Dedifferentiated amniotic fluid mesenchymal stem cell (primary cell): Measurements from ENCODE around the gene FKBP1A.

ENCODE experiments used
- DNase-seq: peaks from one replicate; pipeline ENCODE4 v3.0.0-alpha.2; 2016; ENCODE audit errors: extremely low spot score

FKBP1A gene

DNA sequence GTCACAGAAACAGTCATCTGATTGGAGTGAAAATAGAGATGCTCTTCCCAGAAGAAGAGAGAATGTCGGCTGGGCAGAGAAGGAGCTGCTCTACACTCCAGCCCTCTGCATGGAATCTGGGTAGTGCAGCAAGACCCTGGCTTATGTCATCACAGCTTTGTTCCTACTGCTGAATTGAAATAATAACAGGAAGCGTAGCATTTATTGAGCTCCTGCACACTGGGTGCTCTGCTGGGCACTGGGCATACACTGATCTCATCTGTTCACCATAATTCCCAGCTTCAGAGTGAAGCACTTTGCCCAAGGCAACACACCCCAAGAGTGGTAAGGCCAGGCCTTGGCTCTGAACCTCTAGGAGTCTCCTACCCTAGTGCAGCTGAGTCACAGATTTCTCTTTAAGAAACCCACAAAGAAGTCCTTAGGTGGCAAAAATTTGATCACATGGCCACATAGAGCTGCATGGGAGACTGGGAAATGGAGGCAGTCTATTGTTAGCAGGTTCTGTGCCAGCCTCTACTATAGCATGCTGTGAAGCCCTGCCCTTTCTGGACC lies 60.0 kb downstream of the FKBP1A start:
- no peak for DNase-seq

DNA sequence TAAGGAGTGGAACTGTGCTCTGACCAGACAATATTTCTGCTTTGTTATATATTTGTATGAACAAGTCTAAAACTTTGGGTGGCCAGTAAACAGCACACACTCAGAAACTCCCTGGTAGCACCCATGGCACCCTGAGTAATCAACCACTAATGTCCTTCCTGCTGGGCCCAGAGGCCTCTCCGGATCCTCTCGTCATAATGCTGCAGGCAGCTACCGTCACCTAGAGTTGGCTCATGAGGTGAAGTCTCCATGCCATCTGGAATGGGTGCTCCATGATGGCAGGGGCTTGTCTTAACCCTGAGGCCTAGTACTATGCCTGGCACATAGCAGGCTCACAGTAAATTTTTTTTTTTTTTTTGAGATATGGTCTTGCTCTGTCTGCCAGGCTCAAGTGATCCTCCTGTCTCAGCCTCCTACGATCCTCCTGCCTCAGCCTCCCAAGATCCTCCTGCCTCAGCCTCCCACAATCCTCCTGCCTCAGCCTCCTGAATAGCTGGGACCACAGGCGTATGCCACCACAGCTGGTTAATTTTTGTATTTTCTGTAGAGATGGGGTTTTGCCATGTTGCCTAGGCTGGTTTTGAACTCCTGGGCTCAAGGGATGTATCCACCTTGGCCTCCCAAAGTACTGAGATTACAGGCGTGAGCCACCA lies 60.9 kb downstream of the FKBP1A start:
- DNase-seq, result no peak

DNA sequence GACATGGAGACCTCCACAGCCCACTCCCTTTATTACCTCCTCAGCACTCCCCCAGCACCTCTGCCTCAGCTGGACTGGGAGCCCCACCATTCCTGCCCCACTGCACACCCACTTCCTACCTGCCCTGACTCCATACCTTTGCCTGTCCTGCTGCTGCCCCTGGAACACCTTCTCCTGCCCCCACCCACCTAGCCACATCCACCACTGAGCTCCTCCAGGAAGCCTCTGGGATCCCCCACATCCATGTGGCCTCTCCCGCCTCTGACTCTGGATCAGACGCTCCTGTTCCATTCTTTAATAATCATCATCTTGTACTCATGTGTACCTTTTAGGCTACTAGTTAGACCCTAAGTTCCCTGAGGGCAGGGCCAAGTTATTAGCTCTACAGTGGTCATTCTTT lies 61.8 kb downstream of the FKBP1A start:
- DNase-seq, result no peak

DNA sequence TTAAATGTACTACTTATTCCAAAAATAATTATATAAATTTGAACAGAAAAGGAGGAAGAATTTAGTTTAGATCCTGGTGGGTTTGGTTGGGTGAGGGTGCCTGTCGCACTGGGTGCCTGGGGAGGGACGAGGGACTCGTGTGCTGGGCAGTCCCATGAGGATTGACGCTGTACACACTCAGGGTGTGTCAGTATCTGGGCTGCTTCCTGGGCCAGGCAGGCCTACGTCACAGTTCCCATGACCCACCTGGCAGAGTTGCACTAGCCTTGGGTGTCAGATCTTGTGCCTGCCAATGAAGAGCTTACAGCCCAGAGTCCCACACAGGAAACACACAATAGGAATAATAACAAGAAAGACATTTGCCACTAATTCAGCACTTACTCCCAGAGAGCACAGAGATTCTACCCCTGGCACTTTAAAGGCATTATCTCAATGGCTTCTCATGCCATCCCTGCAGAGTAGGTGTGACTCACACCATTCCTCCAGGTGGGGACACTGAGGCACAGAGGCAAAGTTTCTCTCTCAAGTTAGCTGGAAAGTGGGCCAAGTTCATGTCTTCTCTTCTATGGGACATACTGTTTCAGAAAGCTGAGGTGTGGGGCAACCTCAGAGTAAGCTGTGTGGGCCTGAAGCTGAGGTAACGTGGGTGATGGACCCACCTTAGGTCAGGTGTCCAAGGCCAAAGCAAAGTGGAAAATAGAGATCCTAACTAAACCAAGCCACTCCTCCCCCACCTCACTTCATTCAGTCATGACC lies 62.6 kb downstream of the FKBP1A start:
- no peak for DNase-seq

DNA sequence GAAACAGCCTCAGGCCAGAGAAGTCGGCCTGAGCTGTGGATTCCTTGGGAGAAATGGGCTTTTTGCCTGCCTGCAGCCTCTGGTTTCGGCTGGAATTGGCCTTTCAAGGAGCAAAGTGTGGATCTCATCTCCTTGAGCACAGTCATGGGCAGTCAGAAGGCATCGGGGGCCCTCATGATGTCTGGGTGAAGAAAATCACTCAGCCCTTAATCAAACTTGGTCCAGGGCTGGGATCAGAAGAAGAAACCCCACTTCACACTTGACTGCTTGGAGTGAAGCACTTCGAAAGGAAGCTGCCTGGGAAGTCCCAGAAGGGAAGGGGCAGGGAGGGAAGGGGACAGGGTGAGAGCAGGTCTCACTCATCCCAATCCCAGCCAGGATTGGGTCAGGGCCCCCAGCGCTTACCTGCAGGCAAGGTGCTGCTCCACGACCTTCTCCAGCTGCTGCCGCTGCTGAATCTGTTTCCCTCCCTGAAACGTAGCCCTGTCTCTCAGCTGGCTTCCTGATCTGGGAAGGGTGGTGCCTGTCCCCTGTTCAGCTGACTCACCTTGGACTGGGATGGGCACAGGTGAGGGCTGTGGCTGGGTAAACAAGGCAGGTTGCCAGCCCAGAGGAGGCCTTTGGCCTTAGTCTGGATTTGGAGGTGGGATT lies 64.0 kb downstream of the FKBP1A start, which contains the start of gene SDCBP2:
SDCBP2 (minus strand) TSS at position 460 of the 651 bp plus-strand sequence. CDS start 8,723 bp downstream, outside the sequence.
- no peak for DNase-seq

DNA sequence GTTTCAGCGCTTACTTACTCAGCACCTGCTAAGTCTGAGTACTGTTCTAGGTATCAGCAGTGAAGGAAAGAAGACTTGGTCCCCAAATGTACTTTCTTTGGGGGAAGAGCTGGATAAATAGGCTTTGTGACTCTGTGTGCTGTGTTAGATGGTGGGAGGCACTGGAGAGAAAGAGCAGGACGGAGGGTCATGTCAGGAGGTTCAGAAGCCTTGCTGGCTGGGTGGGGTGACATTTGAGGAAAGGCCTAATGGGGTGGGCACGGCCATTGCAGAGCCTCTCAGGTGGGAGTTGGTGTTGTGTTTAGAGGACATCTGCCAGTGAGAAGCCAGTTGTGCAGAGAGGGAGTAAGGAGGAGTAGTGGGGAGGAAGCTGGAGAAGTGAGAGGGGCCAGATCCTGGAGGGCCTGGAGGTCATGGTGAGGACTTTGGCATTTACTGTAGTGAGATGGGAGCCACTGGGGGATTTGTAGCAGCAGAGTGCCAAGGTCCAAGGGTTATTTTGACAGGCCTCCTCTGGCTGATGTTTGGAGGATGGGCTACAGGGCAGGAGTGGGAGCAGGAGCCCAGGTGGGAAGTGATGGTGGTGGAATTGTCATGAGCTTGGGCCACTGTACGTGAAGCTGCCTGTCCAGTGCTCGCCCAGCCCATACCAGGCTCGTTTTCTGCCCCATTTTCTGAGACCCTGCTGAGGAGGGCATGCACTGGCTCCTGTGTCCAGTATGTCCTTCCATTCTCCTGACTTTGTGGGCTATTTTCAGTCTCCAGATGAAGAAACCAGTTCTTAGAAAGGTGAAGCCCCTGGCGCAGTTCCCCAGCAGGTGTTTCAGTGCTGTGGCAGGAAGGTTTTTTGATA lies 64.8 kb downstream of the FKBP1A start:
- DNase-seq, result no peak

DNA sequence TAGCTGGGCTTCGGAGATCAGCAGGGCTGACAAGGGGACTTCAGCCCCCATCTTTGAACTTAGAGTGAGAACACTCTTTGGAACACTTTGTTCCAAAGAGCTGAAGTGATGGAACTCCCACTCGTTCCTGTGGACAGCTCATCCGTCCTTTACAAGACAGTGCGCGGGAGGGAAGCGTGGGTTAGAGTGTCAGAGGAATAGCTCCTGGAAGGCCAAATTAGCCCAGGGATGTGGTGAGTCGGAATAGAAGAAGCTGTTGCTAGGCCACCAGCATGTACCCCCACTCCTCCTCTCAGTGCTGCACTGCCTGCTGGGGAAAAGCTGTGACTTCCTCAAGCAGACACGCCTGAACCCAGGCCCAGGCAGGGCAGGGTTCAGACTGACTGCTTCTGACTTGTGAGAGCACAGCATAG lies 65.6 kb downstream of the FKBP1A start:
- no peak for DNase-seq

DNA sequence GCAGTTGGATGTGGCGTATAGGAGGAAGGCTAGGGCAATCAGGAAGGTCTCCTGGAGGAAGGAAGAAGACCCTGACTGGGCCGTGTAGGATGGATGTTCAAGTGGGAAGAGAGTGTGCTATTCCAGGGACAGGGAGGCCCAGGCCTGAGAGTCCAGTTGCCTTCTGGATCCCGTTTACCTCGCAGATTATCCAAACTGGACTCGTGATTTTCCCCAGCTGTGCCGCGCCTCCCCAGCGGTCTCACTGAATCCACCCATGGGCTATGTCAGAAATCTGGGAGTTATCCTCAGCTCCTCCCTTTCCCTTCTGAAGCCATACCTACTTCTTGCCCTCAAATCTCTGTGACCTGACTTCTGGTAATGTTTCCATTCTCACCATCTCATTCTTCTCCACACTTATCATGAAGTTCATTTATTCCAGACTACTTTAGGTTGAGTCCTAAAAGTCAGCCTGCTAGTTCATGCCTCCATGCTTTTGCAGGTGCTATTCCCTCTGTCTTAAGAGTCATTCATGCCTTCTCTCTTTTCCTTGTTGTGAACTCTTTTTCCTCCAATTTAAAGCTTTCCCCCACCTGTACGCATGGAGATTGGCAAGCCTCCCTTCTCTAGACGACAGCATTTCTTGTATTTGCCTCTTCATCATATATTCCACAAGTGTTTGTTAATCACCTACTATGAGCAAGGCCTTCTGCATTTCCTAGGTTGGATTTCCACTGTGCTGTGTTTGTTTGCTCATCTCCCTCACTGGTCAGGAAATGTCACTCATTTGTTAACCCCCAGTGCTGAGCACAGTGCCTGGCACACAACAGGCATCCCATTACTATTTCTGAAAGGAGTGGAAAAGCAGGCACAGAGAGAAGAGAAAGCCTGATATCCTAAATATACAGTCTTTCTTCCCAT lies 66.6 kb downstream of the FKBP1A start:
- no peak for DNase-seq

DNA sequence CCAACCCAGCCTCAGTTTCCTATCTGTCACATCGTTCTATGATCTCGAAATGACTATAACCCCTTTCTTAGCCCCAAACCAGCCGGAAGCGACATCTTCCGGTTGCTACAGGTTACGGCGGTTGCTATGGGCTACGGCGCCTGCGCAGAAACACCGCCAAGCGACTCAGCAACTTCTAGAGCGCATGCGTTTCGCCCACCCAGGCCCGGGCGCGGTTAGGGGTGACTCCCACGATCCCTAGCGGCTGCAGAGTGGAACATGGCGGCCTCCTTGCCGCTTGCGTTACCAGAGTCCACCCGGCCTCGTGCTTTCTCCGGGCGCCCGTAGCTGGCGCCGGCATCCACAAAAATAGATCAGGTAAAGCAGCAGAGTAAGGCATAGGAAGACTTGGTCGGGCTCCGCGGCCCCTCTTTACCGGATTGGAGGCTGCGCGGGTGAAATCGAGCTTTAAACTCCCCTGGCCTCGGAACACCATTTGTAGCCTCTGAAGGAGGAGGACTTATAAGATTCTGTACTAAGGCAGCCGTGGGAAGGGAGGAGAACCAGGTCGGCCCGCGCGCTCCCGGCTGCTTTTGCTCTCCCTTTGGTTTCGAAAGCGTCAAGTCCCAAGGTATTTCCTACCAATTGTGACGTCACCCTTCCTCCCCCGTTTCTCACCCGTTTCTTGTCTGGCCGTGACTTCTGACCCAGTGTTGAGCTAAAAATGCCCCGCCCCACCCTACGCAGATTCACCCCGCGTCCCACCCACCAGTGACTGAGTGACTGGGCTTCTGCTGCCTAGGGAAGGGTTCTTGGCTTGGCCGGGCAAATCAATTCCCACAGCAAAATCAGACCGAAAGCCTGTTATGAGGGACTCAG lies 67.5 kb downstream of the FKBP1A start:
- DNase-seq, result peak; percentile 97

DNA sequence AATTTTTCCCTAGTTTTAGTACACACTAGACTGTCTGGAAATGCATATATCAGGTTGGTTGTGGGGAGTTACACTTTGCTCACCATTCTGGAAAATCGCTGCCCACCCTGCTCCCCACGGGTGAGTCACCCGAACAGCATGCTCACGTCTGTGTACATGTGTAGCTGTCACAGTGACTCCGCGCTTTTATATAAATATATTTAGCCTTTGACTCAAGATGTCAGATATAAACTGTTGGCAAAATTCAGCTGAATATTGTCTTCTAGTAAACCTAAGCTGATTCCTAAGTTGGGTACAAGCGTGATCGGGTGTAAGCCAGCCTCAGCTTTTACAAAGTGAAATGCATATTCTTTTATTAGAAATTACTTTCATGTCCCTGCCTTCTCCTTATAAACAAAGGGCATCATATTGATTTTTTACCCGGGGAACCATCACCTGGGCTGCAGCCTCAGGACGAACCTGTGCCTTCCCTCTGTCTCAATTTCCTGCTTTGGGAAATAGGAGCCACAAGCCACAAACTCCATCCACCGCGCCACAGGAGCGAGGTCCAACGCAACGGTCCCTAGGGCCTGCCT lies 68.2 kb downstream of the FKBP1A start:
- no peak for DNase-seq

DNA sequence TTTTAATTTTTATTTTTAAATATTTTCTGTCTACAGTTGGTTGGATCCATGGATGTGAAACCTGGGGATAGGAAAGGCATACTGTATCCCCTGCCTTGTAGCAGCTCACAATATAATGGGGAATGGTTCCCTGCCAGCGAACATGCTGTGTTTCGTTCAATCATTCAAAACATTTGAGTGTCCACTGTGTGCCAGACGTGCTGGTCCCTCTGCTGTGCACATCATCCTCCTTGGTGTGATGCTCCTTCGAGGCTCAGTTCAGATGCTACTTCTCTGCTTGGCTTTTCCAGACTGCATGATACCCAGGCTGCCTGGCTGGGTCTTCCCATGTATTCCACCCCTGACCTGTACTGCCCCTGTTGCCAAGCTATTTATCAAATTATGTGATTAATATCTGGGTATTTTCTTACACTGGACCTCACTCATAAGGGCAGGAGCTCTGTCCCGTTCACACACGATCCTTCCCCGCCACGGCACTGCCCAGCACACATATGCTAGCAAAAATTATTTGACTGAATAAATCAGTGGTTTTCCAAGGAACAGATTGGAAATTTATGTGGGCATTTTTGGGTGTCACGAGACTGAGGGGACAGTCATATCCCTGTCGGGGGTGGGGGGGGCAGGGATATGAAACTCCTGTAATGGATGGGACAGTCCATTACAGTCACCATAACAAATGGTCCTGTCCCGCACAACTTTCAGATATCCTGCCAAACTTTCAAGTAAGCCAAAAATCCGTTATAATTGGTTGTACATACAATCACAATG lies 68.8 kb downstream of the FKBP1A start:
- DNase-seq, result no peak

DNA sequence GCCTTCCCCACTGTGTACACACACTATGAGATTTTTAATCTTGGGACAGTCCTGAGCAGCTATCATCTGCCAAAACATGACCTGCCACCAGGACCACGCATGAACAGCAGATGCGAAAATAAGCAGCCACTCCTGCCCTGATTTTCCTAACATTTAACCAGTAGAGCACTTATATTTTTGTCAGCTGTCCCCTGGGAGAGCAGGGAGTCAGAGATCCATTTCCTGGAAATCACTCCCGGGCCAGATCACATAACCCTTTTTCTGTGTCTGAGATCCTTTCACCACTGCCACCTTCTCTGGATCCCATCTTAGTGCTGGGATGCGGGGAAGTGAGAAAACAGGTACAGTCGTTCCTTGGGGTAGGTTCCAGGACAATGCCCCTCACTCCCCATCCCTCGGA lies 69.6 kb downstream of the FKBP1A start:
- no peak for DNase-seq

DNA sequence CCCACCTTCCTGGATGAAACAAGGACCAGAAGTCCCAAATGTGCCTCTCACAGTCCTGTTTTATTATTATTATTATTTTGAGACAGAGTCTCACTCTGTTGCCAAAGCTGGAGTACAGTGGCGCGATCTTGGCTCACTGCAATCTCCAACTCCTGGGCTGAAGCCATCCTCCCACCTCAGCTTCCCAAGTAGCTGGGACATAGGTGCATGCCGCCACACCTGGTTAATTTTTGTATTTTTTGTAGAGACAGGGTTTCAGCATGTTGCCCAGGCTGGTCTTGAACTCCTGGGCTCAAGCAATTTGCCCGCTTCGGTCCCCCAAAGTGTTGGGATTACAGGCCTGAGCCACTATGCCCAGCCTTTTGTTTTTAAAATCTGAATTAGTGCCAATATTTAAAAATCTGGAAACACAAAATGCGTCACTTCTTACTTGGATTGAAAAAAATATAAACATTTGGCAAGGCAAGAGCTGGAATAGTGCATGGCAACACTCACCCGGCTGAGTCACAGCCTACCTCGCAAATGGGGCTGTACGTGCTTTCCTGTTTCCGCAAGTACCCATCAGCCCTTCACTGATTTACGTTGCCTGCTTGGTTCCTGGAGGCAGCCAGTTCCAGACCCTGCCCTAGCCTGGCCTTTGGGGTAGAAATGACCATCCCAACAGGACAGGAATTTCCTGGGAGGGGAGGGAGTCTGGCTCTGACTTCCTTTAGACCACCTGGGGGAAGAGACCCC lies 70.2 kb downstream of the FKBP1A start:
- peak; percentile 45 for DNase-seq

DNA sequence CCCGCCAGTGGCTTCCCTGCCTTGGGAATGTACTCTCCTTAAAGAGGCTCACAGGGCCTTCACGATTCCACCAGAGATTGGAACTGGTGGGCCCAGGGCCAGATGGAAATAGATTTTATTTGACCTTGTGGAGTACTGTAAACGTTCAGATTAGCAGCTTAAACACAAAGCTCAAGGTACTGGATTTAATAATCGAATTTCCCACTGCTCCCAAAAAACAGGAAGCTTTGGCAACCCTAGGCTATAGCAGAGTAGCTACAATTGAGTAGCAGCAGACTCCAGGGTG lies 71.3 kb downstream of the FKBP1A start:
- DNase-seq, result no peak

DNA sequence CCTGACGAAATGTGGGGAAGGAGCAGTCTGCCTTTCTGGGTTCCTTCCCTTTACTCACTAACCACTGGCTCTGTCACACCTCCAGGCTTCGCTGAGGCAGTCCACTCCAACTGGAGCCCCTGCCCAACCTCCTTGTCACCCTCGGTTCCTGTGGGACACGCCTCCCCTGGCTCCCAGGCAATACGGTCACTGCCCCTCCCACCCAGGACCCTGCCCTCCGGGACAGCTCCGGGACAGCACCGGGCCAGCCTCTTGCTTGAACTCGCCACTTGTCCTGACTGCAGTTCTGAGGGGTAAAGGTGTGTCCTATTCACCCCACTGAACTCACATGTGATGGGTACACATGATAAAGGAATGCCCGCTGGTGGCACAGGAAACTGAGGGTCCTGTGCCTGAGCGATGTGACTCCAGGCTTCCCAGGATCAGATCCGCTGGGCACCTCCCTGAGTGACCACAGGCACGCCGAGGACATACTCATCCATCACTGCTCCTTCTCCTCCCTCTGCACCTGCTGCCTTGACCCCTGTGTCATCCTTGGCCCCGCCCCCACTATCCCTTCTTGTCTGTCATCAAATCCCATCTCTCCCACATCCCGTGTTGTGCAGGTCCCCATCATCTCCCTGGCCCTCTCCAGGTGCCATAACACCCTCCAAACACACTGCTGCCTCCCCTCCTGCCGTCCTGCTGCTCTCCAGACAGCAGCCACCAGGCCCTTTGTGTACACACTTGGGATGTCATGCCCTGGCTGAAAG lies 71.8 kb downstream of the FKBP1A start:
- no peak for DNase-seq

DNA sequence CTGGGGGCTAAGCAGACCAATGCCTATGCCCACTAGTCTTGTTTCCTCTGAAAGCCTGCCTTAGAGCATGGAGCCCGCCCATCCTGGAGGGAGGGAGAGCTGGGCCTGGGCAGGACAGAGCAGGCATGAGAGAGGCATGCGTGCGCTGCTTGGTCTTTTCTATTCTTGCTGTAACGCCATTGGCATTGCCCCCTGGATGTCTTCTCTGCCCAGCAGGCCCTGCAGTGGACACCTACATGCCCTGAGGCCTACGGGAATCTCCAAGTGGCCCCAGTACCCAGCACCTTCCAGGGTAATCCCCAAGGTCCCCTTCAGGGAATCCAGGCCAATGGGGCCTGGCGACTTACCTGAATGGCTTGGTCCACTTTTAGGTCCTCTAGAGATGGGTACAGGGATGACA lies 72.8 kb downstream of the FKBP1A start:
- no peak for DNase-seq

DNA sequence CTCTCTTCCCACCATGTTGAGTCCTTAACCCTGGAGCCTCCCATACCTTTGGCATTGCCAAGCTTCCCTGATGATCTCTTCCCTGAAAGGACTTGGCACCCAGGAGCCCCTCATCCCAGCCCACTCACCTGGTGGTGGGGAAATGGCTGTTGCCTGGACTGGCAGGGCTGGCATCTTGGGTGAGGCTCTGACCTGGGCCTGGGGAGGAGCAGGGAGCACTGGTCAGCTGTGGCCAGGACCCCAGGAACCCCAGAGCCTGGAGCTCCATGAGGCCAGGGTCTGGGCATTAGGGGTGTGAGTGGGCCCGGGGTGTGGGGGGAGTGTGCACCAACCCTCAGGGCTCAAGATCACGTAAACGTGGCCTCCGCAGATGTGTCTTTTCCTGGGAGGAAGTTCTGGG lies 73.4 kb downstream of the FKBP1A start:
- DNase-seq, result no peak
